ENCODE results near the gene IGSF3. TPM values are rescaled to one million over a fixed set of nuclear protein-coding genes. Genes with fewer than 3 reads are reported as not detected.
"Not testable (repeated sequence)": the region's sequence is repeated elsewhere in the genome, so short reads cannot be mapped to it uniquely, and the experiment has no call there.

Gene IGSF3
- total RNA-seq, 4 donors from 2014 or later: 15.7 to 63.2 (median 49.2) TPM

DNA sequence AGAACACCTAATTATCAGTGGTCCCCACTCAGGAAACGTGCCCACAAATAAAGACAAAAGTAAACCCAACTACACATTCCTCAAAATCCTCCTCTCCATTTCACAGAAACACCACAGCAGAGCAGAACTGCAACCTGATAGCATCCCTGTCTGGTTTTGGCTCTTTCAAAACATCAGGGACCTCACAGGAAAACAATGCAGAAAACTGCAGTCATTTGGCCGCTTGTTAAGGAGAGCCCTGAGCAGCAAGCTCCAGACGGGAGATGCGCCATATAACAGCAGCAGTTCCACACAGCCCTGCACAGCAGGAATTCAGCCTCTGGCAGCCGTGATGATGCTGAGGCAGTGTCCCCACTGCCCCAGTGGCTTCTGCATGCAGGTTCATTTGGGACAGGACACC, 23.4 kb downstream of the IGSF3 start:
- not testable (repeated sequence) for H3K4me3 ChIP-seq, DNase-seq, H3K36me3 ChIP-seq, H3K9me3 ChIP-seq, H3K27me3 ChIP-seq
- peaks cover 0 to 54% (median 0%) of the 10 kb centered on the region in 4 donors for H3K4me1 ChIP-seq
- H3K27ac ChIP-seq: peak overlapping the region in 3 of 4 donors; percentile 28 to 82 (median 81)

DNA sequence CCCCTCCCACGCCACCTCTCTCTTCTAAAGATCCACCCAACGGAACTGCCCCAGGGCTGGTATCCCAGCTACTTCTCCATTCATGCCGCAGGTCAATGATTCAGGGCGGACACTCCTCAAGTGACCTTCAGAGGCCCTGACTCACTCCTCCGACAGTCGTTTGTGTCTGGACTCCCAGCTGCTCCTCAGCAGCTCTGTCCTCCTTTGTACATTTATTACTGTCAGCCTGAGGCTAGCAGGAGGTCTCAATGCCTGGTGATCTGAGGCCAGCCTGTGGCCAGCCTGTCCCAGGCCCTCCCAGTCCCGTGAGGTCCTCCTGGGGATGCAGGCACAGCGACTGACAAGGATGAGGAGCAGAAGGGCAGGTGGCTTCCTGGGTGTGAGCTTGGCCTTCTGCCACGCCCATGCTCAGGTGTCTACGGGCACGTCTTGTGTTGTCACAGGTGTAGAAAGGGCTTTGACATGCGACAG, 24.2 kb downstream of the IGSF3 start:
- DNase-seq: peak in 2 of 3 donors; percentile 82 to 87
- H3K4me3 ChIP-seq, H3K9me3 ChIP-seq, H3K27me3 ChIP-seq, H3K36me3 ChIP-seq: not testable (repeated sequence)
- Histone ChIP-seq H3K4me1 (peaks cover 0 to 49% (median 0%) of the 10 kb centered on the region in 4 donors), H3K27ac (peak overlapping the region in 3 of 4 donors; percentile 28 to 82 (median 81))
- peak in 1 of 2 donors; percentile 29 for TF ChIP-seq POLR2A (IDR thresholded peaks at IDR 0.05)

DNA sequence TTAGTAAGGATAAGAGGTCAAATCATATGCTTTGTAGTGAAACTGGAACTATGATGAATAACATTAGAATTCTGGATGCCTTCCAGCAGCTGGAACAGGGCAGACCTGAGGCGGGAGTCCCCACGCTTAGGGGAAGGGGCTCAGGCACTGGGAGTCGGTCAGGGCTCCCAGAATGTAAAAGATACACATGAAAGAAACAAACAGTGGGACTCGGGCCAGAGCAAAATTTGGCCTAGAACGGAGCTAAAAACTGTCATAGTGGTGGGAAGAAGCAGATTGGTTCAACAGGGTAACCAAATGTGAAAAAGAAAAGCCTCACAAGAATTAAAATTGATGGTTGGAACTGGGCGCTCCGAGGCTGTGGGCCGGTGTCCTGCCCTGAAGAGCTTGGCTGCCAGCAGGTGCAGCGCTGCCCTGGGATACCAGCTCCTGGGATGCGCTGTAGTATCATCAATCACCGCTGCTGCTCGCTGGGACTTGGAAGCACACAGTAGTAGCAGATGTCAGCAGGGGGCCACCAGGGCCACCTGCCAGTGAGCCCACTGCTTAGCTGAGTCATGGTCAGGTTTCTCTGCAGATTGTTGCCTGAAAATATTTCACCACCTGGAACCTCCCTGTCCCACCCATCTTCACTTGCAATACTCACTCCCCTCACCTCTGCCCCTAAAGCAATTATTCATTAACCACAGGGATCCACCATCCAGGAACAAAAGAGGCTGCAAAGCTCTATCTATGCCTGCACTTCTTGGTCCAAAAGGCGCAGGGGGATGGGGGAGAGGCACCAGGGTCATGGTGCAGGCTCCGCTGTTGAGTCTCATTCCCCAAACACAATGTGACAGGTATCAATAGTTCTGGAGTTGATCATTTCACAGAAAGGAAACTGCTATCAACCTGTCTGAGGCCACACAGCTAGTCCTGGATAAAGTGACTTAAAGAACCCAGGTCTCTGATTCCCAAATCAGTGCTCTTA, 24.9 kb downstream of the IGSF3 start:
- H3K4me3 ChIP-seq, H3K9me3 ChIP-seq, H3K36me3 ChIP-seq, H3K27me3 ChIP-seq: not testable (repeated sequence)
- DNase-seq: peak in 1 of 3 donors; percentile 54
- peaks cover 0 to 42% (median 0%) of the 10 kb centered on the region in 4 donors for H3K4me1 ChIP-seq
- peak overlapping the region in 3 of 4 donors; percentile 28 to 82 (median 81) for H3K27ac ChIP-seq
- TF ChIP-seq, protein P1, sequence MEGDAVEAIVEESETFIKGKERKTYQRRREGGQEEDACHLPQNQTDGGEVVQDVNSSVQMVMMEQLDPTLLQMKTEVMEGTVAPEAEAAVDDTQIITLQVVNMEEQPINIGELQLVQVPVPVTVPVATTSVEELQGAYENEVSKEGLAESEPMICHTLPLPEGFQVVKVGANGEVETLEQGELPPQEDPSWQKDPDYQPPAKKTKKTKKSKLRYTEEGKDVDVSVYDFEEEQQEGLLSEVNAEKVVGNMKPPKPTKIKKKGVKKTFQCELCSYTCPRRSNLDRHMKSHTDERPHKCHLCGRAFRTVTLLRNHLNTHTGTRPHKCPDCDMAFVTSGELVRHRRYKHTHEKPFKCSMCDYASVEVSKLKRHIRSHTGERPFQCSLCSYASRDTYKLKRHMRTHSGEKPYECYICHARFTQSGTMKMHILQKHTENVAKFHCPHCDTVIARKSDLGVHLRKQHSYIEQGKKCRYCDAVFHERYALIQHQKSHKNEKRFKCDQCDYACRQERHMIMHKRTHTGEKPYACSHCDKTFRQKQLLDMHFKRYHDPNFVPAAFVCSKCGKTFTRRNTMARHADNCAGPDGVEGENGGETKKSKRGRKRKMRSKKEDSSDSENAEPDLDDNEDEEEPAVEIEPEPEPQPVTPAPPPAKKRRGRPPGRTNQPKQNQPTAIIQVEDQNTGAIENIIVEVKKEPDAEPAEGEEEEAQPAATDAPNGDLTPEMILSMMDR (IDR thresholded peaks at IDR 0.05): peak in 1 of 6 experiments; percentile 29

DNA sequence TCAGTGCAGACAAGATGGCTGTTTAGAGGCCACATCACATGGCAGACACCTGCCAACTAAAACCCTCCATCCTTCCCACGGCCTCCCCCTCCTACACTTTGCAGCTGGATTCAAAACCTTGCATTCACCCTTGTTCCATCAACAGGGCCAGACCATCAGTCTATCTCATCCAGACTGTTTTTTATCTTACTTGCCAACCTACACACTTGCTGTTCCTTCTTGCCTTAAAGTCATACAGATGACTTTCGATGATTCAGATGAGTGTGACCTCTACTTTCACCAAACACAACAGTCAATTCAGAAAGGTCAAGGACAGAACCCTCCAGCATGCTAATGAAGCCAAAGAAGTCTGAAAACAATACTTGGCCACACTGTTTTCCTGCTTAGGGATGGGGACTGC, 29.9 kb downstream of the IGSF3 start:
- peaks cover 0 to 12% (median 0%) of the 10 kb centered on the region in 4 donors for H3K4me1 ChIP-seq
- H3K27ac ChIP-seq, H3K9me3 ChIP-seq, DNase-seq, H3K4me3 ChIP-seq, H3K36me3 ChIP-seq, H3K27me3 ChIP-seq: not testable (repeated sequence)

DNA sequence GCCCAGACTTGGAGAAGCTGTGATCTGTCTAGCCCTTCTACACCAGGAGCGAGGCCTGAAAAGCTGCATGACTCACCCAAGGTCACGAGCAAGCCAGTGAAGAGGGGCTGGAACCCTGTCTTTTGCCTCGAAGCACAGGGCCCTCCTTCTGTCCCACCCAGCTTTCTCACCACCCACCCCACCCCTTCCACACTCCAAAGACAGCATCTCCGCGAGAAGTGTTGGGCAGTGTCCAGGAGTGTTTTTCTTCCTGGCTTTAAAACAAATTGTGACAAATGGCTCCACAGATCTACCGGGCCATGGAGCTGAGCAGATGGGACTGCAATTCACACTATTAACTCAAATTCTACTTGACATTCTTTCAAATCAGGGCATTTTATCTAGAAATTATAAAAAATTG, 30.9 kb downstream of the IGSF3 start:
- not testable (repeated sequence) for H3K27me3 ChIP-seq, H3K36me3 ChIP-seq, DNase-seq, H3K27ac ChIP-seq, H3K4me3 ChIP-seq, H3K9me3 ChIP-seq, H3K4me1 ChIP-seq

DNA sequence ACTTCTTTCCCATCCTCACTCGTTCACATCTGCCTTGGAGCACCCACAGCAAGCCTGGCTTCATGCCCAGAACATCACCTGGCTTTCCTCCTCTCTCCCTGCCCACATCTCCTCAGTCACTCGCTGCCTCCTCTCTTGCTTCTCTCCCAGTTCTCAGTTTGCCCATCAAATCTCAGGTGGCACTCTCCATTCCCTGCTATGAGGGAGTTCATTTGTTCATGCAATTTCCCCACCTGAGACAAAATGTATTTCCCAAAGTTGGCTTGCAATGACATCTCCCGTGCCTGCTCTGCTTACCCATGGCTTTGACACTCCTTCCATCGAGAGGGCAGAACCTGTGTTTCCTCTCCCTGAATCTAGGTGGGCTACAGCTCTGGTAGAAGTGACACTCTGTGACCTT, 33.1 kb downstream of the IGSF3 start:
- DNase-seq, H3K27me3 ChIP-seq, H3K4me3 ChIP-seq, H3K36me3 ChIP-seq, H3K9me3 ChIP-seq, H3K27ac ChIP-seq, H3K4me1 ChIP-seq: not testable (repeated sequence)

DNA sequence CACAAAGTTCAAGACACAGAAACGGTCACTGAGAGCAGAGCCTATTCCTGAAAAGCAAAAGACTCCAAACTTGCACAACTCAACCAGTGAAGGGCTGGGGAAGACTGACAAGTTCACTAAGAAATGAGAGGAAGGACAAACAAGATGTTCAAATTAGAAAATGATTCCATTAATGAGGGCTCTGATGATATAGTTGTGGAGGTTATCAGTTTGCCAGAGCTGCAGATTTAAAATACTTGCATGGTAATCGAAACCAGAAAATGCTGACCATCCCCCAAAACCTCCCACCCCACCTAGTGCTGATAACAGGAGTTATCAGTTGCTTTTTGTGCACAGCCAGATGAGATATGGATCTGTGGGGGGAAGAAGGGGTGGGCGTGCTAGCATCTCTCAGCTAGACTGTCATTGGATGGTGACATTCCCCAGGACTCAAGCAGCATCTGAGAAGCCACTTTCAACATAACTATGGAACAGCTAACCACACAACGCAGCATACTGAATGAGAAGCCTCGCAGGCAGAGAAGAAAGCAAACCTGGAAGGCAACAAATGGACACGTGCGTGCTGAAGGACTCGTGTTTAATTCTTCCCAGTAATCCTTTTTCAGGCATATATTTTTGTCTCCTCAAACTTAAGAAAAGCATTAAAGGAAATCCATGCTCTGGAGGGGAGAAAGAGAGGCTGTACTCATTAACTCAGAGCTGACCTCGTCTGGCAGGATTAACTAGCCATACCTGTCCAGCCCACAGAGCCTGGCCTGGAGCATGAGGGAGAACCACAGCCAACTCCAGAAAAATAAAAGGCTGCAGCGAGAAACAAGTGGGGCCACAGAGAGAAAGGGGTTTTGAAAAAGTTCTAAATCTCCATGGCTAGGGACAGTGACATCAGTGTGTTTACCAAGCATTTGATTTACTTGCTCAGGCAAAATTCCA, 35.3 kb downstream of the IGSF3 start:
- not testable (repeated sequence) for H3K27ac ChIP-seq, H3K27me3 ChIP-seq, H3K36me3 ChIP-seq, H3K4me1 ChIP-seq, H3K9me3 ChIP-seq, DNase-seq, H3K4me3 ChIP-seq

DNA sequence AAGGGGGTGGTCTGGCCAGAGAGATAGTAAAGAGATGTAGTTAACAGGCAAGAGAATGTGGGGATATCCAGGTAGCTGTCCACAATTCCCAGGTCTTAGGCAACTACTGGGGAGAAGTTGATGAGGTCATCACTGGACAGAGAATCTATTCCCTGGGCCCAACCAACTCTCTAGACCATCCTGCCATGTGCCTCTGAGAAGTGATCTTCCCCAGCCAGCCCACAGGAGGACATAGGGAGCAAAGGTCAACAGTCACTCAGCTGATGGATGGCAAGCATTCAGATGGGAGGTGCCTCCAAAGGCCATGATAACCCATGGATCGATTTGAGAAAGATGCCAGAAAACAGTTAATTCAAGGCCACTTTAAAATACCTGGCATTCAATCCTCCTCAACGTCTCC, 36.0 kb downstream of the IGSF3 start:
- not testable (repeated sequence) for H3K4me3 ChIP-seq, H3K4me1 ChIP-seq, H3K36me3 ChIP-seq, H3K9me3 ChIP-seq, H3K27ac ChIP-seq, H3K27me3 ChIP-seq
- TF ChIP-seq, protein P1 (IDR thresholded peaks at IDR 0.05): peak in 1 of 6 experiments; percentile 6
- peak in 1 of 3 donors; percentile 65 for DNase-seq

Data from Peyer's patch (tissue), 4 donors.